Stomach (tissue), 4 donors: ENCODE measurements around the gene PDHX.

ENCODE experiments used
- CTCF ChIP-seq, 7 experiments: fragments of 450-650 bp in 4 of 7; fragments of 200-600 bp in 3 of 7; sonication (generic) in 3 of 7; IDR thresholded peaks; one replicate each; pipeline ENCODE4 v1.5.1; 2016 to 2019; ENCODE audit warnings: antibody characterized with exemption in 7 of 7, control low read depth in 2 of 7, mild to moderate bottlenecking in 1 of 7
- POLR2A ChIP-seq, 4 donors: fragments of 450-650 bp; IDR thresholded peaks; one replicate each; pipeline ENCODE4 v1.6.1; 2016; ENCODE audit warnings: antibody characterized with exemption in 4 of 4, control low read depth in 2 of 4, mild to moderate bottlenecking in 1 of 4, moderate library complexity in 1 of 4

DNA sequence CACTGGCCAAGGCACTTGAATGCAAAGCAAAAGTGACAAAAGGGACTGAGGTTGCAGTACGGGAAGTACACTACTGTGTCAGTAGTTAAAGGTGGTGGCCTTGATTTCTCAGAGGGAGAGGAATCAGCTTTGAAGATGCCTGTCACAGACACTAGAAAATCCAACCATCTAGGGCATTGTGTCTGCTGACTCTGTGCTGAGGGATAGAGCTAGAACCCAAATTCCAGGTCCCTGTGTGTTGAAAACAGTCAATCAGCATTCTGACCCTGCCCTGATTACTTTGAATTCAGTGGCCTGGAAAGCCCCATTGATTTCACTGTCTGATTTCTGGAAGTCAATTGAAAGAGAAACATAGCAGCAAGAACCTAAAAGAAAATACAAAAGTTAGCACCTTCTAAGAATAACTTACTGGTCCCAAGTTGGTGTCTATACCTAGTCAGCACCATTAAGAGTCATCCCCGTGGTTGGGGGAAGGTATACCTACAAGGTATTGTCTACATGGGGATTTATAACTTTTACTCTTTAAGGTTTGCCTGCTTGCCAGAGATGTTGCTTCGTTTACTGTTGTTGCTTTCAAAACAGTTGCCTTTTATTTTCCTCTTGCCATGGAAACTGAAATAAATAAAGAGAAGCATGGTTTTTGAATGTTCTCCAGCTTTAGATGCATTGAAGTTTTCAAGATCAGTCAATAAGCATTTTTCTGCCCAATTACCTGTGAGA is 97.3 kb downstream of the PDHX start:
- no peak for TF ChIP-seq POLR2A (IDR thresholded peaks at IDR 0.05)
- TF ChIP-seq CTCF (IDR thresholded peaks at IDR 0.05): no peak
